ENCODE results near the gene BABAM1. TPM values are rescaled to one million over a fixed set of nuclear protein-coding genes. Genes with fewer than 3 reads are reported as not detected.

The BABAM1 gene
- polyA plus RNA-seq, 1 donor: 98.8 TPM

DNA sequence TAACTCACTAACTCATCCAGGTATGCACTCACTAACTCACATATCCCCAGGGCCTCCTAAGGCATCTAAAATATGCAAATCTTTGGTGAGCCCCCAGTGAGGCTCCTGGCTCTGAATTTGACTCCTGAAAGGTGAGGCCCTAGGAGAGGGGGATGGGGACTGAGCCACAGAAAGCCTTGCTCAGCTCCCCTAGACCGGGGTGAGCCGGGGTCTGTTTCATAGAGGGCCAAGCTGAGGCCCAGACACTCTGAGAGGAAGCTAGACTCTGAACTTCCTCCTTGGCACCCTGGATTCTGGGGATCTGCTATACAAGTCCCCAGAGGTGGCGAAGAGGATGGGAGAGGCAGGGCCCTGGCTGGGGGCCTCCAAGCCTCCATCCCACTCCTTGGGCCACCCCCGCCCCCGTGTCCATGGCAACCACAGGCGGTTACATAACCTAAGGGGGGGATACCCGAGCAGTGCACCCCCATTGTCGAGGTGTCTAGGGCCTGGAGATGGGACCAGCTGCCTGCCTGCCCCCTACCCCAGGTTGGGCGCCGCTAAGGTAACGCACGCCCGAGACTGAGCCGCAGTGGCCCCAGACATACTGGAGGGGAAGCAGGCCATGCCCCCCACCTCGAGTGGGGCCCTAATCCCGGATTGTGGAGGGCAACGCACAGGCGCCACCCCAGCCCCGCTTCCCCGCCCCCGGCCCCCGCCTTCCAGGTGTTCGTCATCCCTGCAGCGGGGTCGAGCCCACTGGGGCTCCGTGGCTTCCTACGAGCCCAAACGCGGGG lies 35.3 kb downstream of the BABAM1 start:
- no peak for DNase-seq

GRCh38 chr19:17303167-17303939 lies 36.1 kb downstream of the BABAM1 start, which contains the start of gene ABHD8:
TSS of gene ABHD8 (minus strand) at chr19:17303425. CDS start at chr19:17301616, 1,809 bp downstream.
- peak; percentile 94 for DNase-seq

- no peak for DNase-seq
Observed at GRCh38 chr19:17303940-17304267, 36.7 kb downstream of the BABAM1 start.

DNA sequence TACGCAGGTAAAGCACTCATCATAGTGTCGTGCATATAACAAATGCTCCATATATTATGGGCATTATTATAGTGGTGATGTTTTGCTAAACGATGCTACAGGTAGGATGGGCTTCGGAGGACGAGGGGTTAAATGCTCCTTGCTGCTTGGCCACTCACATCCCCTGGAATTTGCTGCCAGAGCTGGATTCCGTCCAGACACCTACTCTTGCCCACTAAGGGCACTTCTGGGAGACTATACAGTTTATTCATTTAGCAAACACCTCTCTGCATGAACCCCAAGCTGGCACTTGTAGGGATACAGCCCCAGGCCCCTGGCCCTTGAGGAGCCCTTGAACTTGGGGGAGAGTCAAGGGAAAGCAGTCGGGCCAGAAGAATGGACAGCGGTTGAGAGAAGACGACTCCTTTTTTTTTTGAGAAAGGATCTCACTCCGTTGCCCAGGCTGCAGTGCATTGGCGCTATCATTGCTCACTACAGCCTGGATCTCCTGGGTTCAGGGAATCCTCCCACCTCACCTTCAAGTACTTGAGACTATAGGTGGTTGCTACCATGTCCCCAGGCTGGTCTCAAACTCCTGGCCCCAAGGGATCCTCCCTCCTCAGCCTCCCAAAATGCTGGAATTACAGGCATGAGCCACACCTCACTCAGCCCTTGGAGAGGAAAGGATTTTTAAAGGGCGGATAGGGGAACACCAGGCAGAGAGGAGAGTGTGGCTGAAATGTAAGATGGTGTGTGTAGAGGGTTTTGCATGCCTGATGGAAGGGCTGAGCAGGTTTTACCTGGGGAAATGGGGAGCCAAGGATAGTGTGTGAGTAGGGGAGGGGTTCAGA lies 37.4 kb downstream of the BABAM1 start:
- DNase-seq: no peak

DNA sequence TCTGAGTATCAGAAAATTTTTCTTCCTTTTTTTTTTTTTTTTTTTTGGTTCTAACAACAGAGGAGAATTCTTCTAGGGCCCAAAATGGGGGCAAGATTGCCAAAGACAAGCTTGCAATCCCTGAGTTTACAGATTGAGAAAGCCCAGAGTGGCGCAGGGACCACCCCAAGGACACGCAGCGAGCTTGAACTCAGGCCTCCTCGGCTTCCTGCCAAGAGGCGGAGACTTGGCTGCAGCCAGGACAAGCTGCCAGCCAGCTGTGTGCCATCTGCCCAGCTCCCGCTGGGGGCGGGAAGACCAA lies 37.9 kb downstream of the BABAM1 start:
- no peak for DNase-seq

DNA sequence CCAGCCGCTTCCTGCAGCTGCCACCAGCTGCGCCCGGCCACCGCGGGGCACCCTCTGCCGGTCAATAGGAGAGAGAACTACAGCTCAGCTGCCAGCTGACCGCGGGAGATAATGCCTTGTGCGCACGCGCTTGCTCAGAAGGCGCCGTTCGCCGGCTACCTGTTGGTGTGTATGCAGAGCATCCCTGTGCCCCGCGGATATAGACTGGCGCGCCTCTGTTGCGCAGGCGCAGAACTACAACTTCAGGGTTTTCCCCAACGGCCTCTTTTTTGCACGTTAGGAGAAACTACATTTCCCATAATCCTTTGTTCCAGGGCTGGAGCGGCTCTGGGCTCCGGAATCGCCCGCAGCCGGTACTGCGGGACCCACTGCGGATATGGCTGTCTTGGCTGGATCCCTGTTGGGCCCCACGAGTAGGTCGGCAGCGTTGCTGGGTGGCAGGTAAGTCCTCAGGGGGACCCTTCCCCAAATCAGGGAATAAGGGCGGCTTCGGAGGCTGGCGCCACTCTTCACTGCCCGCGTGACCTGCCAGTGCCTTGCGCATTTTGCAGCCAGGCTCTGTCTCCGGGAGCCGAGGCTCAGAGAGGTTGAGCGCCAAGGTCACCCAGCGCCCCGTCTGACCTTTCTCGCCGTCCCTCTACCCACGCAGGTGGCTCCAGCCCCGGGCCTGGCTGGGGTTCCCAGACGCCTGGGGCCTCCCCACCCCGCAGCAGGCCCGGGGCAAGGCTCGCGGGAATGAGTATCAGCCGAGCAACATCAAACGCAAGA lies 38.5 kb downstream of the BABAM1 start, which contains the start of gene MRPL34:
MRPL34 (plus strand) TSS at position 356 of the 768 bp plus-strand sequence; CDS start at position 377, 21 bp downstream.
- DNase-seq: peak; percentile 98

- DNase-seq: no peak
Observed at GRCh38 chr19:17306285-17306714, 39.1 kb downstream of the BABAM1 start.

GRCh38 chr19:17307876-17308377 lies 40.7 kb downstream of the BABAM1 start:
- no peak for DNase-seq

DNA sequence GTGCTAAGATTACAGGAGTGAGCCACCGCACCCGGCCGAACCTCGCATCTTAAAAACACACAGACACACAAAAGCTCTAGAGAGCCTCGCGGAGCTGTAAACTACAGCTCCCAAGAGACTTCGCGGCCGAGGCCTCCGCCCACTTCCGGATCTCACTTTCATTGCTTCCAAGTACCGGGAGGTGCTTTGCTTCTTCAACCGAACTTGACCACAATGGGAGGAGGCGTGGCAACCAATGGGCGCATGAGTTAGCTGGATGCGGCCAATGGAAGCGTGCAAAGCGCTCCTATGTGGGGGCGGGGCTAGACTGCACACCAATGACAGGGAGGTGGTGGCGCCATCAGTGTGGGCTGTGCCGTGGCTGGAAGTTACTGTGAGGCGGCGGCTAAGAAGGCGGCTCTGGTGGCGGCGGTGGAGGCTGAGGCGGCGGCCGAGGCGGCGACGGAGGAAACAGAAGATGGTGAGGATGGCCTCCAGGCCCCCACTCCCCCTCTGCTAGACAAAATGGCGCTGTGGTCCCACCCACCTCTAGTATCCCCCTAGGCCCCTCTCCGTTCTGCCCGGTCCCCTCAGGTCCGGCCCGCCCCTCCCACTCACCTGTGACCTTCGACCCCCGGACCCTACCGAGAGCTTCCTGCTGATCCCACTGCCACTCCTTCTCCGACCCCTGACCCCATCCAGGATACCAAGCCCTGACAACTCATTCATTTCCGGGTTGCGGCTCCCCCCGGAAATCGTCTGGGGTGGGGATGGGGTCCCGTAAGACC lies 42.1 kb downstream of the BABAM1 start, which contains the start of gene DDA1:
DDA1 (plus strand) TSS at position 366 of the 767 bp plus-strand sequence; CDS start at position 458, 92 bp downstream.
- peak; percentile 99 for DNase-seq

- DNase-seq: no peak
Observed at GRCh38 chr19:17309965-17310461, 42.8 kb downstream of the BABAM1 start.

DNA sequence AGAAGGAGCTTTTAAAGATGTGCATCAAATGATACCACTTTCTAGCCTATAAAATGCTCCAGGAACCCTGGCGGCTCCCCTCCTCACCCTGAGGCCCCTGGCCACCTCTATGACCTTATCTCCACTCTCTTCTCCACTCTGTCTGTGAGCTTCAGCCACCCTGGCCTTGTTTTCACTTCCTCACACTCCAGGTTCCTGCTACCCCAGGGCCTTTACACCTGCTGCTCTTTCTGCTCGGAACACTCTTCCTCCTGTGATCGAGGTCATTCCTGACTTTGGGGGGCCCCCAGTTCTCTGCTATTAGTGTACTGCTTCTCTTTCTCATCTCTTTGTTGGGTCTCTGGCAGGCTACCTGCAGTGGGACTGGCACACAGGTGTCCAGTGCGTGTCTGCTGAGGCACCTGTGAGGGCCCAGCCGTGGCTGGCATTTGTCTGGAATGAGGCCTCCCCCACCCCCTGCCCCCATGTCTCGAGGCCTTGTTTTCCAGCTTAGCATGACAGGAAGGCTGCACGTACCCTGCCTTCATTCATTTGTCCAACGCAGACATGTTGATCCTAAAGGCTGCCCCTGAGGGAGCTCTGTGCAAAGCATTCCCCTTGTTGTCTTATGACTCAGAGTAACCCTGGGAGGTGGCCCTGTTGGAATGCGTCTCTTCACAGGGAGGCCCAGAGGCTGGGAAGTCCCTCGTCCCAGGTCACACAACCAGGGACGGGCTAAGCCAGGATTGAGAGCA lies 44.4 kb downstream of the BABAM1 start:
- no peak for DNase-seq

GRCh38 chr19:17312189-17313113 lies 45.2 kb downstream of the BABAM1 start:
- no peak for DNase-seq

GRCh38 chr19:17314007-17314593 lies 46.9 kb downstream of the BABAM1 start:
- no peak for DNase-seq

DNA sequence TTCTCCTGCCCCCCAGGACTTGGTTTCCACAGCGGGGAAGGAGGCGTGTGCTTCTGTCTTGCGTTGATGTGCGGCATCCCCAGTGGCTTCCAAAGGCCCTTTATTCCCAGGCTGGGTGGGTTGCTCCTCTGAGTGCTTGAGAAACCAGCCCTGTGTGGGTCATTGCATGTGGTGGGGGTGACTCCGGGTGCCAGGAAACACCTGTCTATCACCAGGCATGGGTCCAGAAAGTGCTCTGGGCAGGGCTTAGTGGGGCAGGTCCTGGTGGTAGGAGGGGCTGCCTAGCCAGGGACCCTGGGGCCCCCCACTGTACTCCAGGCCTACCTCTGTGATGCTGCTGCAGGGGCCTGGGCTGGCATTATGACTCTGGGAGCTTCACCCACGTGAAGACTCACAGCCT lies 51.7 kb downstream of the BABAM1 start:
- no peak for DNase-seq

DNA sequence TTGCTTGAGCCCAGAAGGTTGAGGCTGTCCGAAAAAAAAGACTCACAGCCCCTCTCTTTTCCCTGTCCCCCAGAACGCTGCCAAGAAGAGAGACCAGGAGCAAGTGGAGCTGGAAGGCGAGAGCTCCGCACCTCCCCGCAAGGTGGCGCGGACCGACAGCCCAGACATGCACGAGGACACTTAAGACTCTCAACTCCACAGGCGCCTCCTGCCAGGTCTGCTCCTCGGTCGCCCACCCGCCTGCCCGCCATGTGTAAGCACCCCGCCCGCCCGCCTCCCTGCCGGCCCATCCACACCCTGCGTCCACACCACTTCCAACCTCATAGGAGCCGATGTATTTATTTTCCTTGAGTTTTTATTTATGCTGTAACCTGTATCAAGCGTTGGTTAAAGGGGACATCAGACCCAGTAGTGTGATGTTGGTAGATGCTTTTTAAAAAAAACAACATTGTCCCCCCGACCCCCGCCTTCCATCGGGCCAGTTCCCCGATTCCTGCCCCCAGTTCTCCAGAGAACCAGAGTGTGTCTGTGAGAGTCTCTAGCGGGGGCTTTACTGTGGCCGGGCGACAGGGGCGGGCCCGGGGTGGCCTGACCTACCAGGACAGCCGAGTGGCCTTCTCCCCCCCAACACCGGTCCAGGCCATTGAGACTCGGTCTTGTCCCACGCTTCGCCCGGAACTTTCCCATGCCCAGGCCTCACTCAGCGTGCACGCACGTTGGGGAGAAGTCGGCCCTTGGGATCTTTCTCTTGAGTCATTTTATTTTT lies 52.4 kb downstream of the BABAM1 start:
- no peak for DNase-seq

DNA sequence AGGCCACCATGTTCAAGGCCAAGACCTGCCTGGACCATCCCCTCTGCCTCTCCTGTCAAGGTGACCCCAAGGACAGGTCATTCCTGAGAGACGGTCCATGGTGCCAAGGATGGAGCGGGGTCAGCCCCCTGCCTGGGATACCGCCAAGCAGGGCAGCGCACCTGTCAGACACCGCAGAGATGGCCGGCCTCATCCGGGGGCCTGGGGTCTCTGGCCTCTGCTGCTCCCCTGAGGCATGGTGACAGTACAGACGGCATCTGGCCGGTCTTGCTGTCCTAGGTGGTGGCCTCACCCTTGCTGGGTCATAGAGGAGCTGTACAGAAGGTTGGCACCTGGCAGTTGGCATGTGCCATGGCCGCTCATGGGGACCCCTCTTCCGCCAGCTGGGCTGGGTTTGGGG lies 53.2 kb downstream of the BABAM1 start:
- DNase-seq: no peak

Measured in left kidney (tissue), 2 donors.